Activated CD4-positive, alpha-beta memory T cell treated with anti-CD3 and anti-CD28 coated beads for 36 hours (primary cell): ENCODE measurements around the gene WDR37. TPM values are rescaled to one million over a fixed set of nuclear protein-coding genes. Genes with fewer than 3 reads are reported as not detected.
A peak's percentile ranks its signal among the peaks of the same experiment; 100 is the strongest.
"Not testable (repeated sequence)": the region's sequence is repeated elsewhere in the genome, so short reads cannot be mapped to it uniquely, and the experiment has no call there.

ENCODE experiments used
- CTCF ChIA-PET: fragments of 350-600 bp; sonication (Branson Sonifier 250); formaldehyde crosslinking; loops from one replicate; lab custom pipeline; 2021; ENCODE audit warnings: antibody characterized with exemption, inconsistent platforms; lab: Charles Lee
- POLR2A ChIA-PET: fragments of 350-600 bp; sonication (Branson Sonifier 250); formaldehyde crosslinking; loops from one replicate; lab custom pipeline; 2021; ENCODE audit warnings: antibody characterized with exemption; lab: Charles Lee
- DNase-seq: peaks from one replicate; pipeline ENCODE4 v3.0.0-alpha.2; 2020
- H3K27ac Mint-ChIP-seq: one replicate; pipeline ENCODE4 v1.8.0; 2021; ENCODE audit warnings: mixed read lengths
- H3K27me3 Mint-ChIP-seq: one replicate; pipeline ENCODE4 v1.8.0; 2021; ENCODE audit warnings: mixed read lengths
- H3K36me3 Mint-ChIP-seq: one replicate; pipeline ENCODE4 v1.8.0; 2021; ENCODE audit warnings: mixed read lengths
- H3K4me1 Mint-ChIP-seq: one replicate; pipeline ENCODE4 v1.8.0; 2021; ENCODE audit warnings: low read depth, mixed read lengths
- H3K4me3 Mint-ChIP-seq: one replicate; pipeline ENCODE4 v1.8.0; 2021; ENCODE audit warnings: mild to moderate bottlenecking, mixed read lengths
- H3K9me3 Mint-ChIP-seq: one replicate; pipeline ENCODE4 v1.8.0; 2021; ENCODE audit warnings: mixed read lengths
- intact Hi-C: fragments of 100-400 bp; cut with micrococcal nuclease; formaldehyde crosslinking; loops from one replicate; pipeline ENCODE4 v1.15.1; 2023
- total RNA-seq, 2 experiments: library from RNA; stranded (reverse); gene quantifications; one replicate each; pipeline ENCODE4 v1.2.3, GENCODE V29; 2021

Gene WDR37
- total RNA-seq, 2 experiments from 2014 or later, result 18.1 to 19.4 TPM

GRCh38 chr10:1057106-1057657 lies 997 bp downstream of the WDR37 start:
- Mint-ChIP-seq H3K4me3 (peak overlapping the region; percentile 92), H3K27ac (peak overlapping the region; percentile 93), H3K4me1 (peaks cover 82% of the 10 kb centered on the region), H3K9me3 (no peaks in the 10 kb centered on the region), H3K36me3 (peaks cover 25% of the 10 kb centered on the region), H3K27me3 (no peaks in the 10 kb centered on the region)
- DNase-seq, result no peak
- intact Hi-C loops, result no loop called here
- CTCF ChIA-PET, result interaction anchor here (1.1 kb wide), 1 partner anchor 53 kb away, joined by 3 read pairs; no protein-coding TSS in a partner anchor
- POLR2A ChIA-PET, result interaction anchor here (1.7 to 2.5 kb wide), 2 partner anchors 8 to 69 kb away, joined by 7 to 11 read pairs; partner anchors contain the start of genes GTPBP4 and IDI1

- Mint-ChIP-seq H3K4me3 (peak overlapping the region; percentile 92), H3K9me3 (no peaks in the 10 kb centered on the region), H3K27me3 (no peaks in the 10 kb centered on the region), H3K36me3 (peaks cover 22% of the 10 kb centered on the region), H3K4me1 (peaks cover 82% of the 10 kb centered on the region), H3K27ac (peak overlapping the region; percentile 93)
- POLR2A ChIA-PET, result interaction anchor here (1.7 kb wide), 1 partner anchor 9 kb away, joined by 7 read pairs; the partner anchor contains the start of gene IDI1
- DNase-seq, result no peak
- CTCF ChIA-PET, result interaction anchor here (1.1 kb wide), 1 partner anchor 52 kb away, joined by 3 read pairs; no protein-coding TSS in a partner anchor
- intact Hi-C loops, result no loop called here
Observed at GRCh38 chr10:1058017-1058416, 1.8 kb downstream of the WDR37 start.

GRCh38 chr10:1059902-1060301 lies 3.7 kb downstream of the WDR37 start:
- peaks cover 79% of the 10 kb centered on the region for H3K4me1 Mint-ChIP-seq
- peaks cover 12% of the 10 kb centered on the region for H3K36me3 Mint-ChIP-seq
- H3K4me3 Mint-ChIP-seq, result no peak overlapping the region
- POLR2A ChIA-PET, result no interaction called here
- no peaks in the 10 kb centered on the region for H3K9me3 Mint-ChIP-seq
- H3K27ac Mint-ChIP-seq, result peak overlapping the region; percentile 62
- H3K27me3 Mint-ChIP-seq, result no peaks in the 10 kb centered on the region
- DNase-seq, result no peak
- intact Hi-C loops, result loop anchor here (5.0 kb wide), 1 partner anchor 52 kb away; no protein-coding TSS in a partner anchor
- CTCF ChIA-PET, result no interaction called here

- Mint-ChIP-seq H3K4me3 (peak overlapping the region; percentile 7), H3K27ac (peak overlapping the region; percentile 74), H3K27me3 (no peaks in the 10 kb centered on the region), H3K9me3 (no peaks in the 10 kb centered on the region), H3K4me1 (peaks cover 73% of the 10 kb centered on the region), H3K36me3 (peaks cover 7% of the 10 kb centered on the region)
- DNase-seq, result no peak
- ChIA-PET CTCF (no interaction called here), POLR2A (no interaction called here)
- intact Hi-C loops, result loop anchor here (5.0 kb wide), 1 partner anchor 50 kb away; no protein-coding TSS in a partner anchor
Observed at GRCh38 chr10:1061930-1062774, 6.0 kb downstream of the WDR37 start.

- peaks cover 72% of the 10 kb centered on the region for H3K4me1 Mint-ChIP-seq
Observed at GRCh38 chr10:1063232-1063865, 7.2 kb downstream of the WDR37 start.

GRCh38 chr10:1064964-1065247 lies 8.7 kb downstream of the WDR37 start:
- Mint-ChIP-seq H3K27me3 (no peaks in the 10 kb centered on the region), H3K27ac (peak overlapping the region; percentile 21), H3K4me1 (peaks cover 74% of the 10 kb centered on the region), H3K36me3 (no peaks in the 10 kb centered on the region), H3K4me3 (no peak overlapping the region), H3K9me3 (no peaks in the 10 kb centered on the region)
- intact Hi-C loops, result loop anchor here (5.0 kb wide), 1 partner anchor 47 kb away; no protein-coding TSS in a partner anchor
- no peak for DNase-seq
- CTCF ChIA-PET, result interaction anchor here (1.6 kb wide), 1 partner anchor 15 kb away, joined by 3 read pairs; no protein-coding TSS in a partner anchor
- POLR2A ChIA-PET, result interaction anchor here (0.6 kb wide), 1 partner anchor 616 kb away, joined by 3 read pairs; no protein-coding TSS in a partner anchor

More at GRCh38 chr10:1063232-1063865, 7.2 kb downstream of the WDR37 start:
- DNase-seq, result peak; percentile 27
- H3K4me3 Mint-ChIP-seq, result no peak overlapping the region
- H3K27ac Mint-ChIP-seq, result peak overlapping the region; percentile 74
- CTCF ChIA-PET, result interaction anchor here (0.6 kb wide), 1 partner anchor 13 kb away, joined by 3 read pairs; no protein-coding TSS in a partner anchor
- intact Hi-C loops, result loop anchor here (5.0 kb wide), 1 partner anchor 49 kb away; no protein-coding TSS in a partner anchor
- H3K27me3 Mint-ChIP-seq, result no peaks in the 10 kb centered on the region
- POLR2A ChIA-PET, result interaction anchor here (0.6 to 1.4 kb wide), 2 partner anchors 14 to 207 kb away, joined by 3 read pairs; partner anchors contain the start of gene IDI1
- H3K9me3 Mint-ChIP-seq, result no peaks in the 10 kb centered on the region
- peaks cover under 1% of the 10 kb centered on the region for H3K36me3 Mint-ChIP-seq

GRCh38 chr10:1066734-1067133 lies 10.5 kb downstream of the WDR37 start:
- H3K9me3 Mint-ChIP-seq, H3K4me3 Mint-ChIP-seq, POLR2A ChIA-PET, DNase-seq, CTCF ChIA-PET, H3K27ac Mint-ChIP-seq, H3K36me3 Mint-ChIP-seq, H3K27me3 Mint-ChIP-seq, intact Hi-C loops: not testable (repeated sequence)
- H3K4me1 Mint-ChIP-seq, result peaks cover 61% of the 10 kb centered on the region

- no peak overlapping the region for H3K4me3 Mint-ChIP-seq
- H3K27ac Mint-ChIP-seq, result peak overlapping the region; percentile 25
- H3K36me3 Mint-ChIP-seq, result peaks cover 4% of the 10 kb centered on the region
- intact Hi-C loops, result loop anchor here (1.0 kb wide), 1 partner anchor 26 kb away; no protein-coding TSS in a partner anchor
- H3K9me3 Mint-ChIP-seq, result no peaks in the 10 kb centered on the region
- DNase-seq, result no peak
- H3K27me3 Mint-ChIP-seq, result no peaks in the 10 kb centered on the region
- ChIA-PET CTCF (no interaction called here), POLR2A (interaction anchor here (0.9 kb wide), 1 partner anchor 20 kb away, joined by 3 read pairs; the partner anchor contains the start of gene IDI1)
- peaks cover 42% of the 10 kb centered on the region for H3K4me1 Mint-ChIP-seq
Observed at GRCh38 chr10:1068380-1069361, 12.5 kb downstream of the WDR37 start.

GRCh38 chr10:1070919-1071318 lies 14.7 kb downstream of the WDR37 start:
- CTCF ChIA-PET, result no interaction called here
- intact Hi-C loops, result no loop called here
- H3K27ac Mint-ChIP-seq, result no peak overlapping the region

GRCh38 chr10:1074052-1074747 lies 18.0 kb downstream of the WDR37 start:
- intact Hi-C loops, result no loop called here
- peaks cover 13% of the 10 kb centered on the region for H3K36me3 Mint-ChIP-seq
- DNase-seq, result no peak
- no peaks in the 10 kb centered on the region for H3K9me3 Mint-ChIP-seq
- no peaks in the 10 kb centered on the region for H3K27me3 Mint-ChIP-seq
- POLR2A ChIA-PET, result interaction anchor here (0.8 to 1.0 kb wide), 2 partner anchors 37 to 81 kb away, joined by 3 read pairs; no protein-coding TSS in a partner anchor
- CTCF ChIA-PET, result interaction anchor here (0.7 kb wide), 1 partner anchor 24 kb away, joined by 3 read pairs; no protein-coding TSS in a partner anchor
- no peak overlapping the region for H3K4me3 Mint-ChIP-seq
- peaks cover 16% of the 10 kb centered on the region for H3K4me1 Mint-ChIP-seq
- H3K27ac Mint-ChIP-seq, result no peak overlapping the region

More at GRCh38 chr10:1070919-1071318, 14.7 kb downstream of the WDR37 start:
- H3K9me3 Mint-ChIP-seq, result no peaks in the 10 kb centered on the region
- peaks cover 10% of the 10 kb centered on the region for H3K36me3 Mint-ChIP-seq
- H3K4me1 Mint-ChIP-seq, result peaks cover 33% of the 10 kb centered on the region
- POLR2A ChIA-PET, result interaction anchor here (0.9 kb wide), 1 partner anchor 22 kb away, joined by 3 read pairs; the partner anchor contains the start of gene IDI1
- no peak overlapping the region for H3K4me3 Mint-ChIP-seq
- no peaks in the 10 kb centered on the region for H3K27me3 Mint-ChIP-seq
- DNase-seq, result no peak
